SHP77 treated with DMSO at 0.1 percent for 48 hours (cell line): ENCODE measurements around the gene SPRN.
"Not testable (repeated sequence)": the region's sequence is repeated elsewhere in the genome, so short reads cannot be mapped to it uniquely, and the experiment has no call there.

Experiments used
- DNase-seq: peaks from one replicate; lab custom pipeline; 2025; lab: John Stamatoyannopoulos, UW

SPRN gene

DNA sequence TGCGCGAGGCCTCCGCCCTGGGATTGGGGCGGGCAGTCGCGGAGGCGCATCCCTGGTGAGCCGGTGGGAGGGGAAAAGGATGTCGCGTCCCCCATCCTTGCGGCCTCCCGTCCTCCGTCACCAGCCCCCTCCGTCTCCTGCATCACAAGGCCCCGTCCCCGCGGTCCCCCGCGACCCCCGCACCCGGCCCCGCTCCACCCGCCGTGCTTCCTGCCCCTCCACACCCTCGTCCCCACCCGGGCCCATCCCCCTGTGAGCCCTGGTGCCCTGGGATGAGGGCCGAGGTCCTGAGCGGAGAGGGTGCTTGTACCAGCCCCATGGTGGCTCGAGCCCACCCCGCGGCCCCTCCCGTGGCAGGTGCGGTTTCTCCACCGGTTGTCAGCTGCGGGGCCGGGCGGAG, at the start of gene SPRN:
Gene SPRN, minus strand, starts transcription at position 25 of the 400 bp plus-strand sequence. CDS start 944 bp downstream, outside the sequence.
- DNase-seq: not testable (repeated sequence)

DNA sequence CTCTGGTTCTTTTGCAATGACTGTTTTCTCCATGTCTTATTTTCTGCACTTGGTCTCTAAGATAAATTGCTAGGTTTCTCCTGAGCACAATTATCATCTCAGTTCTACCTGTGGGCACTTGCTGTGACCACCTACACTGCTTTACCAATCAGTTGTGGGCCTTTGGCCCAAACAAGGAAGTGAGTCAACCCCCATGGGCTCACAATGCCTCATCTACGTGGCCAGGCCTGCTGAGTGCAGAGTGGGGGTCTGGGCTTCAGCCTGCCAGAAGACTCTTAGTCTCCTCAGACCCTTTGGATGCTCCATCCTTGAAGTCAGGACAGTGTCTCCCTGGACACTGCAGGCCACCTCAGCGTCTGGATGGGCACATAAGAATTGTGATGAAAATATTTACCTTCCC, 49.6 kb upstream of the SPRN start:
- DNase-seq: no peak

- DNase-seq: no peak
These were observed 48.8 kb upstream of the SPRN start for GRCh38 chr10:133473270-133473669.

DNA sequence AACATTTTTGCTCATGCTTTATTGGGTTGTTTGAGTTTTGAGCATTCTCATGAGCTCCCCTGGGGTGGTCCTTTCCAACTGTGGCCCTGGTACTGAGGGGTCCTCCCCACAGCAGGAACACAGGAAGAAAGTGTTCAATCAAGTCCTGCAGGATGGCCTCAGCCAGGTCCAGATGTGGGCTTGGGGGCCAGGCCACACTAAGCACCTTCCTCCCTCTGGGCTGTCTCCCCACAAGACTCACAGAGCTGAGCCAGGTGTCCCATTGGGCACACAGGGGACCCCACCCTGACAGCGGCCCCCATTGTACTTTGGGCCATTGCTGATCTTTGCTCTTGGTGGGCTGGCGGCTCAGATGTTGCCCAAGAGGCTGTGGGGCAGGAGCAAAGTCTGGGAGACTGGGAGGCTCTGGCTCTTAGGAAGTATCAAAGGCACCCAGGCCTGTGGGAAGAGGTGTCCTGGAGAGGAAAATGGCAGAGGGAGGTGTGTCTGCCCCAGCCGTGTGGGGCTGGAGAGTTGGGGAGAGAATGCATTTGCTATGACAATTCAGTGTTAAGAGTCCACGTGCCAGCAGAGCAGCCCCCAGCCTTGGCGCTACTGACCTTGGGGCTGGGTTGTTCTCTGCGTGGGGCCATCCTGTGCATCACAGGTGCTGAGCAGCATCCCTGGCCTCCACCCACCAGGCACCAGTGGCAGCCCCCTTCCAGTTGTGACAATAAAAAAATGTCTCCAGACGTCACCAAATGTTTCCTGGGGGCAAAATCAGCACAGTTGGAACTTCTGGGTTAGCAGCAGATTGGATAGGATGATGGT, 47.1 kb upstream of the SPRN start:
- DNase-seq: no peak

DNA sequence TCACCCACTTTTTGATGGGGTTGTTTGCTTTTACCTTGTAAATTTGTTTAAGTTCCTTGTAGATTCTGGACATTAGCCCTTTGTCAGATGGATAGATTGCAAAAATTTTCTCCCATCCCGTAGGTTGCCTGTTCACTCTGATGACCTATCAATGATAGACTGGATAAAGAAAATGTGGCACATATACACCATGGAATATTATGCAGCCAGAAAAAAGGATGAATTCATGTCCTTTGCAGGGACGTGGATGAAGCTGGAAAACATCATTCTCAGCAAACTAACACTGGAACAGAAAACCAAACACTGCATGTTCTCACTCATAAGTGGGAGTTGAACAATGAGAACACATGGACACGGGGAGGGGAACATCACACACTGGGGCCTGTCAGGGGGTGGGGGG, 44.8 kb upstream of the SPRN start:
- not testable (repeated sequence) for DNase-seq

DNA sequence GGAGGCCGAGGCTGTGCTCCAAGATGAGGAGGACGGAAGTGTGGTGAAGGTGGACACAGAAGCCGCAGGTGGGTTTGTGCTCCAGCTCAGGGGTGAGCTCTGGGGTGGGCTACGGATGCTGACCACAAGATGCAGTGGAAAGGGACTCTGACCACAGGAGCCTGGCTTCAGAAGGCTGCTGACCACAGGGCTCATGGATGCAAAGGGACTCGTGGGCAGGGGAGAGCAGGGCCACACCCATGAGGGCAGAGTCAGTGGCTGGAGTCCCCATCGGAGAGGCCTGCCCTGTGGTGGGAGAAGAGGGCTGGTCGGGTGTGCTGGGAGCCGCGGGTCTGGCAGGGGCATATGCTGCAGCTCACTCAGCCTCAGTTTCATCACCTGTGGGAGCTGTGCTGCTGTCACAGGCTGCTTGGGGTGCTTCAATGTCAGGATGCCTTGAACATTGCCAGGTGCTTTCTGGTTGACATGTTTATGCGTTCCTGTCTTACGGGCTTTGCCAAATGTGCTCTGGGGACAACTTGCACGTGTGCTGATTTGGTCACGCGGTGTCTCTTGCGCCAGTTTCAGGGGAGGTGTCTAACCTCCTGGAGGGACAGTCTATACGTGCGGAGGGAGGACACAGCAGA, 43.0 kb upstream of the SPRN start:
- DNase-seq: no peak

- DNase-seq: no peak
These were observed 42.4 kb upstream of the SPRN start for GRCh38 chr10:133466683-133467275.

- no peak for DNase-seq
These were observed 41.6 kb upstream of the SPRN start for GRCh38 chr10:133465950-133466474.

DNA sequence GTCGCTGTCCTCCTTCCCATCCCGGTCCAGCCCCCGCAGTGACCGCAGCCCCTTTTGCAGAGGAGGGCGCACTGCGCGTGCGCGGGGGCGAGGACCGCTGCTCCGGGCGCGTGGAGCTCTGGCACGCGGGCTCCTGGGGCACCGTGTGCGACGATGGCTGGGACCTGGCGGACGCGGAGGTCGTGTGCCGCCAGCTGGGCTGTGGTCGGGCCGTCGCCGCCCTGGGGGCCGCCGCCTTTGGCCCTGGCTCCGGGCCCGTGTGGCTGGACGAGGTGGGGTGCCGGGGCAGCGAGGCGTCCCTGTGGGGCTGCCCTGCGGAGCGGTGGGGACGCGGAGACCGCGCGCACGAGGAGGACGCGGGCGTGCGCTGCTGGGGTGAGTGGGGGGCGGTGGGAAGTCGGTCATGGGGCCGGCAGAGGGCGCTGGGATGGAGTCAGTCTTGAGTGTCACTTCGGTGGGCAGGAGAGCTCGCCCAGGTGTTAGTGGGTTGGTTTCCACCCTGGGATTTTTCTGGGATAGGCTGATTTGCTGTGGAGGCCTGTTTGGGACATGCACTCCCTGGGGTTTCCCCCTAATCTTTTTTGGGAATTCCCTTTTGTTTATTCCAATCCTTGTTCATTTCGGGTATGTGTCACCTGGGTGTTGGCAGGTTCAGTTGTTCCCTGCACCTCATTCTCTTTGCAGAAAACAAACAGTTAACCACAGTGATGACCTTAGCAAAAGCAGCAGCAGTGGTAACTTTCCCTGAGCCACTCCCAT, 40.9 kb upstream of the SPRN start:
- no peak for DNase-seq

GRCh38 chr10:133464582-133465031, 40.2 kb upstream of the SPRN start:
- DNase-seq: no peak

GRCh38 chr10:133462512-133463305, 38.3 kb upstream of the SPRN start:
- no peak for DNase-seq

- no peak for DNase-seq
These were observed 37.4 kb upstream of the SPRN start for GRCh38 chr10:133461841-133462240.

GRCh38 chr10:133461027-133461426, 36.6 kb upstream of the SPRN start:
- DNase-seq: no peak

GRCh38 chr10:133460208-133460769, 35.9 kb upstream of the SPRN start:
- no peak for DNase-seq

DNA sequence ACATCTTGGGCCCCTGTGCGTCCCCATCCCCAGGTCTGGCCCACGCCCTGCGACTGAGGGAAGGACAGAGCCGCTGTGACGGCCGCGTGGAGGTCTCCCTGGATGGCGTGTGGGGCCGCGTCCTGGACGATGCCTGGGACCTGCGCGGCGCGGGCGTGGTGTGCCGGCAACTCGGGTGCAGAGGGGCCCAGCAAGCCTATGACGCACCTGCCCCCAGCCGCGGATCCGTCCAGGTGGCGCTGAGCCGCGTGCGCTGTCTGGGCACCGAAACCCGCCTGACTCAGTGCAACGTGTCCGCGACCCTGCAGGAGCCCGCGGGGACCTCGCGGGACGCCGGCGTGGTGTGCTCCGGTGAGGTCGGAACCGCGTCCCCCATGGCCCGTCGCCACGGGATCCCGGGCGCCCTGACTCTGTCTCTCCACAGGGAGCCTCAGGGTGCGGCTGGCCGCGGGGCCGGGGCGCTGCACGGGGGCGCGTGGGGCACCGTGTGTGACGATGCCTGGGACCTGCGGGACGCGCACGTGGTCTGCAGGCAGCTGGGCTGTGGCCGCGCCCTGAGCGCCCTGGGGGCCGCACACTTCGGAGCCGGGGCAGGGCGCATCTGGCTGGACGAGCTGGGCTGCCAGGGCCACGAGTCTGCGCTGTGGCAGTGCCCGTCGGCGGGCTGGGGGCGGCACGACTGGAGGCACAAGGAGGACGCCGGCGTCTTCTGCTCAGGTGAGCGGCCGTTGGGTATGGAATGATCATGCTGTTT, 35.2 kb upstream of the SPRN start:
- no peak for DNase-seq

- no peak for DNase-seq
These were observed 34.5 kb upstream of the SPRN start for GRCh38 chr10:133458710-133459453.

DNA sequence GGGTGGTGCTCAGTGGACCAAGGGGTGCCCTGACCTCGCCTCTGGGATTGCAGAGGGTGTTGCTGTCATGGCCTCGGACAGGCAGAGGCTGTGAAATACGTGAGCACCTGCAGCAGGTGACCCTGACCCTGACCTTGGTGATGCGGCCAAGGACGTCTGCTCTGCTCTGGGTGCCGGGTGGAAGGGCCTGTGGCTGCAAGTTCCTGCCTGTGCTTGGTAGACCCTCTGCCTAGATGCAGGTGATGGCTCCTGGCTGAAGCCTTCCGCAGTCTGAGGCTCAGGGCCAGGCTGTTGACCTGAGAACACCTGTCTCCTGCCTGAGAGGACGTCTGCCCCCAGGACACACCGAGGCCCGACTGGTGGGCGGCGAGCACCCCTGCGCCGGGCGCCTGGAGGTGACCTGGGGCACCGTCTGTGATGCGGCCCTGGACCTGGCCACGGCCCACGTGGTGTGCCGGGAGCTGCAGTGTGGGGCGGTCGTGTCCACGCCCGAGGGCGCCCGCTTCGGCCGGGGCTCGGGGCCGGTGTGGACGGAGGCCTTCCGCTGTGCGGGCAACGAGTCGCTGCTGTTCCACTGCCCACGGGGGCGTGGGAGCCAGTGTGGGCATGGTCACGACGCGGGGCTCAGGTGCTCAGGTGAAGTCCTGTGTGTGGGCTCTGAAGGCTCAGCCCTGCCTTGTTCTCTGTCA, 33.7 kb upstream of the SPRN start:
- no peak for DNase-seq

GRCh38 chr10:133457100-133457841, 32.8 kb upstream of the SPRN start:
- no peak for DNase-seq
